ENCODE results near the gene CEP104. TPM values are rescaled to one million over a fixed set of nuclear protein-coding genes. Genes with fewer than 3 reads are reported as not detected.

Gene CEP104
- total RNA-seq, 1 experiment from 2014 or later = 74.1 TPM

DNA sequence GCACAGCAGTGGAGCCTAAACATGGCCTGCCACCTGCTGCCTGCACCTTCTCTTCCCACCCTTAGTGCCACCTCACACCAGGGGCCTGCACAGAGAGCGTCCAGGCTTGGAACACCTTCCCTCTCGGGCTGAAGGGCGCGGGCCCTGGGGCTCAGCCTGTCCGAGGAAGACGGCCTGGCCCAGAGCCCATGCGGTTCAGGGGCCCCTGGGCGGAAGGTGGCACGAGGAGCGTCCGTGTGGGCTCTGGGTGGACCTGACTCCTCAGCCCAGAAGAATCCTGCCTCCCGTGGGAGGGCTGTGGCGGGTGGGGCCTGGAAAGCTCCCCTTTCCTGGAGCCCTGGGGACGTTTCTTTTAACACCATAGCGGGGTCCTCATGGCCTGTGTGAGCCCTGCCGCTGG lies 19.7 kb upstream of the CEP104 start:
- Mint-ChIP-seq H3K36me3 (ENCODE audit: insufficient read depth, unreplicated experiment) (peaks cover 33% of the 10 kb centered on the region), H3K4me3 (ENCODE audit: unreplicated experiment) (no peak overlapping the region), H3K4me1 (ENCODE audit: insufficient read depth, unreplicated experiment) (no peaks in the 10 kb centered on the region), H3K9me3 (ENCODE audit: unreplicated experiment) (peaks cover 10% of the 10 kb centered on the region), H3K27ac (ENCODE audit: low read depth, unreplicated experiment) (no peak overlapping the region), H3K27me3 (ENCODE audit: insufficient read depth, unreplicated experiment) (no peaks in the 10 kb centered on the region)
- CTCF ChIA-PET = no interaction called here
- intact Hi-C loops (cut with micrococcal nuclease) = no loop called here
- POLR2A ChIA-PET = no interaction called here
- TF ChIP-seq, protein P1, sequence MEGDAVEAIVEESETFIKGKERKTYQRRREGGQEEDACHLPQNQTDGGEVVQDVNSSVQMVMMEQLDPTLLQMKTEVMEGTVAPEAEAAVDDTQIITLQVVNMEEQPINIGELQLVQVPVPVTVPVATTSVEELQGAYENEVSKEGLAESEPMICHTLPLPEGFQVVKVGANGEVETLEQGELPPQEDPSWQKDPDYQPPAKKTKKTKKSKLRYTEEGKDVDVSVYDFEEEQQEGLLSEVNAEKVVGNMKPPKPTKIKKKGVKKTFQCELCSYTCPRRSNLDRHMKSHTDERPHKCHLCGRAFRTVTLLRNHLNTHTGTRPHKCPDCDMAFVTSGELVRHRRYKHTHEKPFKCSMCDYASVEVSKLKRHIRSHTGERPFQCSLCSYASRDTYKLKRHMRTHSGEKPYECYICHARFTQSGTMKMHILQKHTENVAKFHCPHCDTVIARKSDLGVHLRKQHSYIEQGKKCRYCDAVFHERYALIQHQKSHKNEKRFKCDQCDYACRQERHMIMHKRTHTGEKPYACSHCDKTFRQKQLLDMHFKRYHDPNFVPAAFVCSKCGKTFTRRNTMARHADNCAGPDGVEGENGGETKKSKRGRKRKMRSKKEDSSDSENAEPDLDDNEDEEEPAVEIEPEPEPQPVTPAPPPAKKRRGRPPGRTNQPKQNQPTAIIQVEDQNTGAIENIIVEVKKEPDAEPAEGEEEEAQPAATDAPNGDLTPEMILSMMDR (IDR thresholded peaks at IDR 0.05; ENCODE audit: unreplicated experiment) = no peak
- no TSS peak for BruUV-seq (replicated peaks)
- no peak for DNase-seq (ENCODE audit: unreplicated experiment)

DNA sequence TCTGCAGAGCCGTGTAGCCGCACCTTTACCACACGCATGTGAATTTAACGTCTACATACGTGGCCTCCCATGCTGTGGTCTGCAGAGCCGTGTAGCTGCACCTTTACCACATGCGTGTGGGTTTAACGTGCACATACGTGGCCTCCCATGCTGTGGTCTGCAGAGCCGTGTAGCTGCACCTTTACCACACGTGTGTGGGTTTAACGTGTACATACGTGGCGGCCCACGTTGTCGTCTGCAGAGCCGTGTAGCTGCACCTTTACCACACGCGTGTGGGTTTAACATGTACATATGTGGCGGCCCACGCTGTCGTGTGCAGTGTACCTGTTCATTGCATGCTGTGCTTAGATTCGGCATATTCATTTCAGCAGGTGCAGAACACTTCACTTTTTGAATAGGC lies 17.7 kb upstream of the CEP104 start:
- H3K4me3 Mint-ChIP-seq (ENCODE audit: unreplicated experiment) = no peak overlapping the region
- H3K27ac Mint-ChIP-seq (ENCODE audit: low read depth, unreplicated experiment) = no peak overlapping the region
- ChIA-PET POLR2A (no interaction called here), CTCF (interaction anchor here (0.9 kb wide), 1 partner anchor 14 kb away, joined by 3 read pairs; no protein-coding TSS in a partner anchor)
- peaks cover 39% of the 10 kb centered on the region for H3K36me3 Mint-ChIP-seq (ENCODE audit: insufficient read depth, unreplicated experiment)
- H3K9me3 Mint-ChIP-seq (ENCODE audit: unreplicated experiment) = peaks cover 10% of the 10 kb centered on the region
- BruUV-seq (replicated peaks) = no TSS peak
- no peak for DNase-seq (ENCODE audit: unreplicated experiment)
- H3K4me1 Mint-ChIP-seq (ENCODE audit: insufficient read depth, unreplicated experiment) = no peaks in the 10 kb centered on the region
- intact Hi-C loops (cut with micrococcal nuclease) = no loop called here
- TF ChIP-seq, protein P1 (IDR thresholded peaks at IDR 0.05; ENCODE audit: unreplicated experiment) = no peak
- no peaks in the 10 kb centered on the region for H3K27me3 Mint-ChIP-seq (ENCODE audit: insufficient read depth, unreplicated experiment)

DNA sequence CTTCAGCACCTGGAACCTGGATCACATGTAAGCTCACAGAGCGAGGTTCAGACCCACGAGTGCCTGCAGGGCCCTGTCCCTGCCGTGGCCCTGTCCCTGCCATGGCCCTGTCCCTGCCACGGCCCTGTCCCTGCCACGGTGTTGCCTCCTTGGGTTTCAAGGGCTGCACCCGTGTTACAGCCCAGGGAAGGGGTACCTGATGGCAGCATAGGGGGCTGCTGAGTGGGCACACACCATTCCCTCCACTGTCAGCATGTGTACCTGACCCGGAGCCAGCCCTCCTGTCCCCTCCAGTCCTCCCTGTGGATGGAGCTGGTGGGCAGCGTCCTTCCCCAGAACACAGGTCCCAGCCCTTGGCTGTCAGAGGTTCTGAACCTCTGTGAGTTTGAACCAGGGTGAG lies 15.5 kb upstream of the CEP104 start:
- DNase-seq (ENCODE audit: unreplicated experiment) = no peak
- Mint-ChIP-seq H3K4me3 (ENCODE audit: unreplicated experiment) (no peak overlapping the region), H3K36me3 (ENCODE audit: insufficient read depth, unreplicated experiment) (peaks cover 46% of the 10 kb centered on the region), H3K9me3 (ENCODE audit: unreplicated experiment) (no peaks in the 10 kb centered on the region), H3K4me1 (ENCODE audit: insufficient read depth, unreplicated experiment) (no peaks in the 10 kb centered on the region), H3K27ac (ENCODE audit: low read depth, unreplicated experiment) (no peak overlapping the region), H3K27me3 (ENCODE audit: insufficient read depth, unreplicated experiment) (no peaks in the 10 kb centered on the region)
- ChIA-PET CTCF (interaction anchor here (0.6 to 0.7 kb wide), 2 partner anchors 8 to 448 kb away, joined by 4 to 5 read pairs; no protein-coding TSS in a partner anchor), POLR2A (no interaction called here)
- TF ChIP-seq, protein P1 (IDR thresholded peaks at IDR 0.05; ENCODE audit: unreplicated experiment) = no peak
- no TSS peak for BruUV-seq (replicated peaks)
- intact Hi-C loops (cut with micrococcal nuclease) = no loop called here

DNA sequence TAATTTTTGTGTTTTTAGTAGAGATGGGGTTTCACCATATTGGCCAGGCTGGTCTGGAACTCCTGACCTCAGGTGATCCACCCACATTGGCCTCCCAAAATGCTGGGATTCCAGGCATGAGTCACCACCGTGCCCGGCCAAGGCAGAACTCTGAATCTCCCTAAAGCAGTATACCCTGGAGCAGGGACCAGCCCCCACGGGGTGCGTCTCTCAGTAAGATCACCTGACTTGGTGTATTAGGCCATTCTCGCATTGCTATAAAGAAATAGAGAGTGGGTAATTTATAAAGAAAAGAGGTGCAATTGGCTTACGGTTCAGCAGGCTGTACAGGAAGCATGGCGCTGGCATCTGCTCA lies 14.4 kb upstream of the CEP104 start:
- Mint-ChIP-seq H3K27me3 (ENCODE audit: insufficient read depth, unreplicated experiment) (no peaks in the 10 kb centered on the region), H3K4me1 (ENCODE audit: insufficient read depth, unreplicated experiment) (no peaks in the 10 kb centered on the region), H3K9me3 (ENCODE audit: unreplicated experiment) (no peaks in the 10 kb centered on the region), H3K27ac (ENCODE audit: low read depth, unreplicated experiment) (no peak overlapping the region), H3K4me3 (ENCODE audit: unreplicated experiment) (no peak overlapping the region), H3K36me3 (ENCODE audit: insufficient read depth, unreplicated experiment) (peaks cover 49% of the 10 kb centered on the region)
- intact Hi-C loops (cut with micrococcal nuclease) = no loop called here
- POLR2A ChIA-PET = no interaction called here
- BruUV-seq (replicated peaks) = no TSS peak
- peak; percentile 11 for DNase-seq (ENCODE audit: unreplicated experiment)
- TF ChIP-seq, protein P1 (IDR thresholded peaks at IDR 0.05; ENCODE audit: unreplicated experiment) = no peak
- CTCF ChIA-PET = no interaction called here

All from MCF 10A (cell line).